Left renal pelvis (tissue), 4 donors: ENCODE measurements around the gene LRMDA. TPM values are rescaled to one million over a fixed set of nuclear protein-coding genes. Genes with fewer than 3 reads are reported as not detected.

Experiments used
- DNase-seq, 4 donors: peaks; one replicate each; pipeline ENCODE4 v3.0.0-alpha.2; 2013; ENCODE audit warnings: low read depth in 4 of 4, low spot score in 3 of 4
- polyA plus RNA-seq, 4 donors: library from polyadenylated mRNA; unstranded; fragments of 120-200 nt; gene quantifications; one replicate each; pipeline ENCODE4 v1.2.1, GENCODE V29; 2013; ENCODE audit not compliant: insufficient read length in 4 of 4

Gene LRMDA
- polyA plus RNA-seq, 4 donors: 7.8 to 23.9 (median 16.5) TPM

- no peak for DNase-seq
These were observed 351.2 kb downstream of the LRMDA start for GRCh38 chr10:75782463-75783248.

DNA sequence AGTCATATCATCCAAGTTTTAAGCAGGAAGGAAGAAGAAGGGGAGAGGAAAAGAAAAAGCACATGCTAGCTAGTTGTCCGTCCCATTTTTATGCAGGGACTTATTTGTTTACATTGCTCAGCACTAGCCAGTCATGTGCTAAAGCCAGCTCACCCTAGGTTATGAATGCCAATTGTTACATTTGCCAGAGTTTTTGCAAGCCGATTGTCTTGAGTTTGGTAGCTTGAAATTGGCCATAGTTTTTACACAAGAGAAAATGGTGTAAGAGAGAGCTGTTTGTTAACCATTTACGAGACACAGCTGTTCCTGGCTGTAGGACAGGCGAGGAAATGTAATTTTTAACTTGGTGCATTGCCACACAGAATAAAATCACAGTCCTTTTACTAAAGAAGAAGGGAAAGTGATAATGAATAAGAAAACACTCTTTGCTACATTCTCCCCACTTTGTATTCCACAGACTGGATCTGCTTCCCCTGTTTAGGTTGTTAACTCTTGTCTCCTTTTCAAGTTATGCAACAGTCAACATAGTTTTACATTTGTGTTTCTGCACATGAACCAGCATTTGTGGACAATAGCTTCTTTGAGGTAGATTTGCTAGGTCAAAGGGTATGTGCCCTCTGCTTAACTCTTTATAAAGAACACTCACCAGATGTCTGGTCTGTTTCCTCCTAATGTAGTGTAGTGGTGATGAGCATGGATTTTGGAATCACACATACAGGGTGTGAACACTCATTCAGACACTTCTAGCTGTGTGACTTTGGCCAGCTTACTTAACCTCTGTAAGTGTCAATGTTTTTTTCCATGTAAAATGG is 357.2 kb downstream of the LRMDA start:
- no peak for DNase-seq

DNA sequence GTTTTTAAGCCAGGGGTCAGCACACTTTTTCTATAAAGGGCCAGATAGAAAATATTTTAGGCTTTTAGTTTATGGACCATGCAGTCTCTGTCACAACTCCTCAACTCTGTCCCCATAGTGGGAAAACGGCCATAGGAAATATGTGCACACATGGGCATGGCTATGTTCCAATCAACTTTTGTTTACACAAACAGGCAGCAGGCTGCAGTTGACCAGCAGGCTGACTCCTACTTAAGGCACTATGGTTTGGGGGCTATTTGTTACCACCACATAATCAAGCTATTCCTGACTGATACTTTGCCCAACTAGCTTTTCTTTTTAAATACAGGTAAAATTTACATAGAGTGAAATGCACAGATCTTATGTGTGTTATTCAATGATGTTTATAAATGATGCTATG is 362.4 kb downstream of the LRMDA start:
- DNase-seq: no peak

DNA sequence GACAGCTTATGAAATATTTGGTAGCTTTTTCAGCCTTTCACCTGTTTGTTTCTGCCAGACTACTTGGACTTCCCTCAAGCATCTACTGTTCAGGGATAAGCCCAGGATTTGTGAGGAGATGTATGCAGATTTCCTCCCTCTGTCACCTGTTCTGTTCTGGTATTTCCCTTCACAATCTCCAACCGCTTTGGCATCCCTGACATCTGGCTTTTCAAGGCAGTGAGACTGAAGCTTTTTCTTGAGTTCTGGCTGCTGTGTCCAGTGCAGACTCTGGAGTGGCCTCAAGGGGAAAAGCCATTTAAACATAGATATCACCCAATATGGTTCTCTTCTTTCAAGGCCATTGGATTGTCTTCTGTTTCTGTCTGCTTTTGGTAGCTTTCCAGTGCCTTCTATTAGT is 369.7 kb downstream of the LRMDA start:
- no peak for DNase-seq

GRCh38 chr10:75801661-75802060 is 370.2 kb downstream of the LRMDA start:
- DNase-seq: no peak

- DNase-seq: no peak
These were observed 371.7 kb downstream of the LRMDA start for GRCh38 chr10:75803121-75803520.

GRCh38 chr10:75803816-75804552 is 372.6 kb downstream of the LRMDA start:
- DNase-seq: no peak

GRCh38 chr10:75806186-75806585 is 374.8 kb downstream of the LRMDA start:
- no peak for DNase-seq

DNA sequence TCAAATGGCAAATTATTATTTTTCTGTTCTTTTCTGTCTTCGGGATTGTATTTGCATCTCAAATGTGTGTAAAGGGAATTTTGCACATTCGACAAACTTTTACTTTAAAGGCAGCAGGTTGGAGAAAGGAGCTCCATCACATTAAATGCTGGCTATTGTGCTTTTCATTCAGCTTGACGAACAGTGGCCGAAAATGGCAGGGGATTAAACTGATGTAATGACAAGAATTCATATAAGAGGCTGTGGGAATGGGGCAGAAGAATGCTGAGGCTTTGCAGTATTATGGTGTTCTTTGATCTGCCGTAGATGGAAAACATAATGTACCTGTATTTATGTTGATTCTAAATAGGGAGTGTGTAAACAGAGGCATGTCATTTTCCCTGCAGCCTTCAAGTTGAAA is 376.0 kb downstream of the LRMDA start:
- DNase-seq: no peak

GRCh38 chr10:75809003-75809402 is 377.6 kb downstream of the LRMDA start:
- DNase-seq: no peak

DNA sequence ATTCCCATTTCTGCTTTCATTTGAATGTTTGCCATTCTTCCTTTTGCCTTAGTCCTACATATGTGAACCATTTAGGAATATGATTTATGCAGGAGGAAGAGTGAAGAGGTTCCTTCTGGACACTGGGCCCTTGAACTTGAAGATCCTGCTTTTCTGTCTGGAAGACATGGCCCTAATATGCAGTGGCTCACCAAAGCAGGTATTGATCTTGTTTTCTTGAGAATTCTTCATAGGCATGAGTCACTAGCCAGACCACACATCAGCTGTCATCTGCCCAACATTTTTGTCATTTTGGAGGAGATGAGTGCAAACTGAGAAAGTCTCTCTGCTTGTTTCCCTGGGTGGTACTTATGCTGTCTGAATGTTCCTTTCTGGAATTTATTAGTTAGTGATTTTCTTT is 382.6 kb downstream of the LRMDA start:
- DNase-seq: no peak

- no peak for DNase-seq
These were observed 383.6 kb downstream of the LRMDA start for GRCh38 chr10:75815066-75815465.

- no peak for DNase-seq
These were observed 385.8 kb downstream of the LRMDA start for GRCh38 chr10:75817198-75817597.

GRCh38 chr10:75818552-75818951 is 387.1 kb downstream of the LRMDA start:
- DNase-seq: no peak

DNA sequence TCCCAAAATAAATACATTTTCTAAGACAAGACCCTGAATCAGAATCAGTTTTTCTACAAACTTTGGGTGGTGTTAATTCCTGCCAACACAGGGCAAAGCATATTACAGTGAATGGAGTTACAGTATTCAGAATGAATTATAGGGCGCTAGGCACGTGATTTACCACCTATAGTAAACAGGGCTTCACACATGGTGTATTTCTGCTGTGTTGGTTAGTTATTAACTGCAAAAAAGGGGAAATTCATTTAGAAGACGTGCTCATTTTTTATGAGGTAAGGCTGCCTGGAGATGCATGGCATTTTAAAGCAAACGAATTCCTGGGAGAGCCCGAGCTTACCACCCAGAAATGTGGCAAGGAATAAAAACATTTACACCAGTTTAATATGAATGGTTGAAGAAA is 393.8 kb downstream of the LRMDA start:
- DNase-seq: peak in 1 of 4 donors; percentile 34

DNA sequence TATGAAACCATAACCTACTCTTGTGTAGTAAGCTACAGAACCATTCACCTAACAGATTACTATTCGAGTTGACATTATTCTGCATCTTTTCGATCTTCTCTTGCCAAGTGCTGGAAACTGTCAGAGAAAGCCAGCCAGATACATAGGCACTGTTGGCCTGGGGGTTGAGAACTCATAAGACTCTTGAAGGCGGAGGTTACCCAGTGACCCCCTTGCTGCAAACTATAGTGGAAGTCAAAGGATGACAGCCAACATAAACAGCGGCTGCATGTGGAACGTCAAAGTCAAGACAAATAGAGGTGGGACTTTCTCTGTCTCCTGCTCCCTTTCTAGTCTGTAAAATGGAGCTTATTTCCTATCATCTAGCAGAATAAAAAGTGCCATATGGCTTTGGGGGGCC is 394.2 kb downstream of the LRMDA start:
- DNase-seq: no peak

GRCh38 chr10:75826846-75827245 is 395.4 kb downstream of the LRMDA start:
- no peak for DNase-seq

GRCh38 chr10:75827587-75828021 is 396.2 kb downstream of the LRMDA start:
- DNase-seq: no peak

DNA sequence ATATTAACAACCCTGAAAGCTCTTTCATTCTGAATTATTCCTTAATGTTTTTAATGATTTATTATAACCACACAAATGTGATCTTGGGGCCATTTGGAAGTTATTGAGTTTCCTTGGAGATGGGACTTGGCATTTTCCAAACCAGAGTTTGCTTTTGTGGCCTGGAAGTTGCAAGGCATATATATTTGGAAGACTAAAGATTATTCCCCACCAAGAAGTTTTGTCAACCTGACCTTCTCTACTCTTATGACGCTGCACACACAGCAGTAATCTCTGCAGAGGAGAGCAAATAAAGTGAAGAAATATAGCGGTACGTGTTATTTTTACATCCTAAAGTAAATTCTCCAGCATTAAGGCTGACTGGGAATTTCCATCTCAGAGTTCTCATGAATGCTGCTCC is 397.0 kb downstream of the LRMDA start:
- DNase-seq: no peak

DNA sequence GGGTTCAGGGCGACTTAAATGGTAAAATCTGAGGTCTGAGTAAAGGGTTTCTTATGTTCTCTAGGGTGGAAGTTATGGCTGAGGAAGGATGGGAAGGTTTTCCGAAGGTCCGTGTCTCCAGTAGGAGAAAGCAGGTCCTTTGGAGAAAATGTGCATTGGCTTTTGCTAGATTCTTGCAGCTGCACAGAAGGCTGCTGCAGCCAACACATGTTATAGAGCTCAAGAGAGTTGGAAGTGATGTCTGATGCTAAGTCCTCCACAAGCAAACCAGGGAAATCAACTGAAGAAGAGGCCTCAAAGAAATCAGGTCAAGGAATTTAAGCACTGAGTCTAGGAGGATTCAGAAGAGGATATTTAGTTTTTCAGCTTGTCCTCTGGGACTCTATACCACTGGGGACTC is 404.6 kb downstream of the LRMDA start:
- DNase-seq: no peak

- DNase-seq: no peak
These were observed 407.1 kb downstream of the LRMDA start for GRCh38 chr10:75838486-75838885.
